Stimulated activated CD8-positive, alpha-beta memory T cell treated with anti-CD3 and anti-CD28 coated beads, Interleukin-15, amount 100 ng/mL, for 24 hours (primary cell): ENCODE measurements around the gene TNFRSF6B.
"Not testable (repeated sequence)": the region's sequence is repeated elsewhere in the genome, so short reads cannot be mapped to it uniquely, and the experiment has no call there.

ENCODE experiments used
- DNase-seq: peaks from one replicate; pipeline ENCODE4 v3.0.0-alpha.2; 2020; ENCODE audit warnings: low read depth

Gene TNFRSF6B

DNA sequence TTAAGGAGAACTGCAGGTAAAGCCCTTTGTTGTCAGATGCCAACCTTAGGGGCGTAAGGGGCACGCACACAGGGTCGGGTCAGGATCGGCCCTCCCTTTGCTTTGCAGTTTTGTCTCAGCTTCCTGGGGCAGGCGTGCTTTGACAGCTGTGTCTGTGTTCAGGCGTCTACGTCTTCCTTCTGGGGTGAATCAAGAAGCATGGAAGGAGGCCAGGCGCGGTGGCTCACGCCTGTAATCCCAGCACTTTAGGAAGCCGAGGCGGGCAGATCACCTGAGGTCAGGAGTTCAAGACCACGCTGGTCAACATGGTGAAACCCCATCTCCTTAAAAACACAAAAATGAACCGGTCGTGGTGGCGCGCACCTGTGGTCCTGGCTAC is 12.7 kb downstream of the TNFRSF6B start:
- no peak for DNase-seq

DNA sequence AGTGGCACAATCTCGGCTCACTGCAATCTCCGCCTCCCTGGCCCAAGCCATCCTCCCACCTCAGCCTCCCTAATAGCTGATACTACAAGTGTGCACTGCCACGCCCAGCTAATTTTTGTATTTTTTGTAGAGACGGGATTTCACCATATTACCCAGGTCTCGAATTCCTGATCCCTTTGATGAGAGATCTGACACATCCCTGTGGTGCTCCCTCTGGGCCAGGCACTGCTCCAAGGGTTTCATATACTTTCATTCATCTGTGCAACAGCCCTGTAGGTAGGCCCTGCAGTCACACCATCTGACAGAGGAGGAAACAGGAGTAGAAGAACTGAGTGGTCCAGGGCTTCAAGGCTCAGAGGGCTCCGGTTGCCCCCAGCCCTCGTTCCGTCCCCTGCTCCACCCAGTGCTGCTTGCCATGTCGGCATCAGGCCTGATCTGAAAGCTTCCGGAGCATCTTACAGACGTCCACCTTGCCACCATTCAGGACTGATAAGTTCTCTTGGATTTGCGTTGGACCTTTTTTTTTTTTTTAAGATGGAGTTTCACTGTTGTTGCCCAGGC is 14.7 kb downstream of the TNFRSF6B start:
- no peak for DNase-seq

DNA sequence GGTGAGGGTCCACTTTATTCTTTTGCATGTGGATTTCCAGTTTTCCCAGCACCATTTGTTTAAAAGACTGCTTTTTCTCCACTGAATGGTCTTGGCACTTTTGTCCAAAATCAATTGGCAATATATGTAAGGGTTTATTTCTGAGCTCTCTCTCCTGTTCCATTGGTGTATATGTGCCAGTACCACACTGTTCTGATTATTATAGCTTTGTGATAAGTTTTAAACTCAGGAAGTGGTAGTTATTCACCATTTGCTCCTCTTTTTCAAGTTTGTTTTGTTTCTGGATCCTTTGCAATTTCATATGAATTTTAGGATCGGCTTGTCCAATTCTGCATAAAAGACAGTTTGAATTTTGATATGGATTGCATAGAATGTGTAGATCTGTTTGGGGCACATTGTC is 15.7 kb downstream of the TNFRSF6B start:
- no peak for DNase-seq

DNA sequence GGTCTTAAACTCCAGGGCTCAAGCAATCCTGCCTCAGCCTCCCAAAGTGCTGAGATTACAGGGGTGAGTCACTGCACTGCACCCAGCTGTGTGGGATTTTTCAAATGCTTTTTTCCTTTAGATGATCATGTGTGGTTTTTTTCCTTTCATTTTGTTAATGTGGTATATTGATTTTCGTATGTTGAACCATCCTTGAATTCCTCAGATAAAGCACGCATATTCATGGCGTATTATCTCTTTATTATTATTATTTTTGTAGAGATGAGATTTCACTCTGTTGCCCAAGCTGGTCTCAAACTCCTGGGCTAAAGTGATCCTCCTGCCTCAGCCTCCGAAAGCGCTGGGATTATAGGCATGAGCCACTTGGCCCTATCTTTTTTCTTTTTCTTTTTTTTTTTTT is 18.4 kb downstream of the TNFRSF6B start:
- DNase-seq: no peak

DNA sequence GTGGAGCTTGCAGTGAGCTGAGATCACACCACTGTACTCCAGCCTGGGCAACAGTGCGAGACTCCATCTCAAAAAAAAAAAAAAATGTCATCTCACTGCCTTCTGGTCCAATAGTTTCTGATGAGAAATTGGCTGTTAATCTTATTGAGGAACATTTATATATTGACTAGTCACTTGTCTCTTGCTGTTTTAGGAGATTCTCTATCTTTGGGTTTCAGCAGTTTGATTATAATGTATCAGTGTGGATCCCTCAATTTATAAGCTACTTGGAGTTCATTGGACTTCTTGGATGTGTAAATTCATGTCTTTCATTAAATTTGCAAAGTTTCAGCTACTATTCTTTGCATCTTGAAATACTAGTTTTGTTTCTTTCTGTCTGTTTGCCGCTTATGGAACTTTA is 22.5 kb downstream of the TNFRSF6B start:
- no peak for DNase-seq

DNA sequence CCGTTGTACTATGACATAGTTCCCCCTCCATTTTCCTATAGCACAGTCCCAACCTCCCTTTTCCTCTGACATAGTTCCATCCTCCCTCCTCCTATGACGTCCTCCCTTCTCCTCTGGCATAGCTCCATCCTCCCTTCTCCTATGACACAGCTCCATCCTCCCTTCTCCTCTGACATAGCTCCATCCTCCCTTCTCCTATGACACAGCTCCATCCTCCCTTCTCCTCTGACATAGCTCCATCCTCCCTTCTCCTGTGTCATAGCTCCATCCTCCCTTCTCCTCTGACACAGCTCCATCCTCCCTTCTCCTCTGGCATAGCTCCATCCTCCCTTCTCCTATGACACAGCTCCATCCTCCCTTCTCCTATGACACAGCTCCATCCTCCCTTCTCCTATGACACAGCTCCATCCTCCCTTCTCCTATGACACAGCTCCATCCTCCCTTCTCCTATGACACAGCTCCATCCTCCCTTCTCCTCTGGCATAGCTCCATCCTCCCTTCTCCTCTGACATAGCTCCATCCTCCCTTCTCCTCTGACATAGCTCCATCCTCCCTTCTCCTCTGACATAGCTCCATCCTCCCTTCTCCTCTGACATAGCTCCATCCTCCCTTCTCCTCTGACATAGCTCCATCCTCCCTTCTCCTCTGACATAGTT is 26.6 kb downstream of the TNFRSF6B start:
- not testable (repeated sequence) for DNase-seq

DNA sequence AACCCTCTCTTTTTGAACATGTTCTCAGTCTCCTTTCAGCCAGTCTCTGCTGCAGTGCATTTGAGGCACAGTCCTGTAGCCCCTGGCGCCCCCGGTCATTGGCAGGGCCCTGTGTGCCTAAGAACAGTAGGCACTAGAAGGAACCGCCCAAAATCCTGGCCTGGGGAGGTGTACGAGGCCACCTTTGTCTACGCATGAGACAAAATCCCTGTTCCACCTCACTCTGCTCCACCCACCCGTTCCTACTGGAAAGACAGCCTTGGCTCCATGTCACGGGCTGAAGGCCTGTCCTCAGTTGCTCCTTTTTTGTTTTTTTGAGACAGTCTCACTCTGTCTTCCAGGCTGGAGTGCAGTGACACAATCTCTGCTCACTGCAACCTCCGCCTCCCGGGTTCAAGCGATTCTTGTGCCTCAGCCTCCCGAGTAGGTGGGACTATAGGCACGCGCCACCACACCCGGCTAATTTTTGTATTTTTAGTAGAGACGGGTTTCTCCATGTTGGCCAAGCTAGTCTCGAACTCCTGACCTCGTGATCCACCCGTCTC is 33.8 kb downstream of the TNFRSF6B start:
- DNase-seq: not testable (repeated sequence)

DNA sequence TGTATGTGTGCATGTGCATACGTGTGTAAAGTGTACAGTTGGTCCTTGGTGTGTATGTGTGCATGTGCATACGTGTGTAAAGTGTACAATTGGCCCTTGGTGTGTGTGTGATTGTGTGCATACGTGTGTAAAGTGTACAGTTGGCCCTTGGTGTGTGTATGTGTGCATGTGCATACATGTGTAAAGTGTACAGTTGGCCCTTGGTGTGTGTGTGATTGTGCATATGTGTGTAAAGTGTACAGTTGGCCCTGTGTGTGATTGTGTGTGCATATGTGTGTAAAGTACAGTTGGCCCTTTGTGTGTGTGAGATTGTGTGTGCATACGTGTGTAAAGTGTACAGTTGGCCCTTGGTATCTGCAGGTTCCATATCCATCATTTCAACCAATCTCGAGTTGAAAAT is 35.0 kb downstream of the TNFRSF6B start:
- no peak for DNase-seq

DNA sequence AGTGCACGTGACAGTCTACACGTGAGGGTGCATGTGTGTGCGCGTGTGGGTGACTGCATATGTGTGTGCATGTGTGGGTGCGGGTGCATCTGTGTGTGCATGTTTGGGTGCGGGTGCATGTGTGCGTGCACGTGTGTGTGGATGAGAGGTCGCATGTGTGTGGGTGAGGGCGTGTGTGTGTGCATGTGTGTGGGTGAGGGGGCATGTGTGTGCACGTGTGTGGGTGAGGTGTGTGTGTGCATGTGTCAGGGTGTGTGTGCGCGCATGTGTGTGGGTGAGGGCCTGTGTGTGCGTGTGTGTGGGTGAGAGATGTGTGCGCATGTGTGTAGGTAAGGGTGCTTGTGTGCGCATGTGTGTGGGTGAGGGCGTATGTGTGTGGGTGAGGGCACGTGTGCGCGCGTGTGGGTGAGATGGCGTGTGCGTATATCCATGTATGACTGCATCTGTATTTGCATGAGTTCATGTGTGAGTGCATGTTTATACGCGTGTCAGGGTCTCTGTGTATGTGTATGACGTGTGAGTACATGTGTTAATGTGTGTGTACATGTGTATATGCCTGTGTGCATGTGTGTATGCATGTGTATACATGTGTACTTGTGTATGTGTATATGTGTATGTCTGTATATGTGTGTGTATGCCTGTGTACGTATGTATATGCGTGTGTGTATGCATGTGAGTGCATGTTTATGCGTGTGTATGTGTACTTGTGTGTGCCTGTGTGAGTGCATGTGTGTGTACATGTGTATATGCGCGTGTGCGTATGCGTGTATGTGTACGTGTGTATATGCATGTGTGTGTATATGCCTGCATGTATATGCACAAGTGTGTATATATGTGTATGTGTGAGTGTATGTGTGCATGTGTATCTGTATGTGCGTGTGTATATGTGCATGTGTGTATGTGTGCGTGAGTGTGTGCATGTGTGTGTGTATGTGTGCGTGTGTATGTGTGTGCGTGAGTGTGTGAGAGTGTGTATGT is 36.0 kb downstream of the TNFRSF6B start:
- DNase-seq: no peak

DNA sequence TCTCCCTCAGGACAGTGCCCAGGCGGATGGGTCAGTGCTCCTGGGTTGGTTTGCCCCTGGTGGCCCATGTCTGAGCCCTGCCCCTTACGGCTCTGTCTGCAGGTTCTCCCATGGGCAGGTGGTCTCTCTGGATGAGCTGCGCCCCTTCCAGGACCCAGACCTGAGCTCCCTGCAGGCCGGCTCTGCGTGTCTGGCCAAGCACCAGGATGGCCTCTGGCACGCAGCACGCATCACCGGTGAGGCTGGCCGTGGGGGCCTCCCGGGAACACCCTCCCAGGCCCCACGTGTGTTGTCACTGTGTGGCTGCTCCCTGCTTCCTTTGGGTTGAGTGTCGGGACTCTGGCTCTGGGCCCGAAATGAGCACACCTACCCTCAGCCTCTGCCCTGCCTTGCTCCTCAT is 36.7 kb downstream of the TNFRSF6B start:
- no peak for DNase-seq

DNA sequence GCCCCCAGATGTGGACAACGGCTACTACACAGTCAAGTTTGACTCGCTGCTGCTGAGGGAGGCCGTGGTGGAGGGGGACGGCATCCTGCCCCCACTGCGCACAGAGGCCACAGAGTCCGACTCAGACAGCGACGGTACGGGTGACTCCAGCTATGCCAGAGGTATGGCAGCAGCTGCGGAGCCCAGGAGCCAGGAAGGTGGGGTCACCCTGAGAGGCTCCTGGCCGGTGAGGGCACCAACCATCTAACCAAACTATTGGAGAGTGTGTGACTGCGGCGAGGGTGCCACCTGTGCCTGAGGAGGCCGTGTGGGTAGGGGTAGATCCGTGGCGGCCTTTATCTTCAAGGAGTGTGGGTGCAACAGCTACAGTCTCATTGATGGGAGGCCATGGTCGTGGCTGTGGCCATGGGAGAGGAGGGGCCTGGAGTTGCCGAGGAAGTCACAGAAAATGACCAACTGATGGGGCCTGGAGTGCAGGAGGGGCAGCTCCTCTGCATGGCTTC is 37.2 kb downstream of the TNFRSF6B start:
- DNase-seq: no peak

DNA sequence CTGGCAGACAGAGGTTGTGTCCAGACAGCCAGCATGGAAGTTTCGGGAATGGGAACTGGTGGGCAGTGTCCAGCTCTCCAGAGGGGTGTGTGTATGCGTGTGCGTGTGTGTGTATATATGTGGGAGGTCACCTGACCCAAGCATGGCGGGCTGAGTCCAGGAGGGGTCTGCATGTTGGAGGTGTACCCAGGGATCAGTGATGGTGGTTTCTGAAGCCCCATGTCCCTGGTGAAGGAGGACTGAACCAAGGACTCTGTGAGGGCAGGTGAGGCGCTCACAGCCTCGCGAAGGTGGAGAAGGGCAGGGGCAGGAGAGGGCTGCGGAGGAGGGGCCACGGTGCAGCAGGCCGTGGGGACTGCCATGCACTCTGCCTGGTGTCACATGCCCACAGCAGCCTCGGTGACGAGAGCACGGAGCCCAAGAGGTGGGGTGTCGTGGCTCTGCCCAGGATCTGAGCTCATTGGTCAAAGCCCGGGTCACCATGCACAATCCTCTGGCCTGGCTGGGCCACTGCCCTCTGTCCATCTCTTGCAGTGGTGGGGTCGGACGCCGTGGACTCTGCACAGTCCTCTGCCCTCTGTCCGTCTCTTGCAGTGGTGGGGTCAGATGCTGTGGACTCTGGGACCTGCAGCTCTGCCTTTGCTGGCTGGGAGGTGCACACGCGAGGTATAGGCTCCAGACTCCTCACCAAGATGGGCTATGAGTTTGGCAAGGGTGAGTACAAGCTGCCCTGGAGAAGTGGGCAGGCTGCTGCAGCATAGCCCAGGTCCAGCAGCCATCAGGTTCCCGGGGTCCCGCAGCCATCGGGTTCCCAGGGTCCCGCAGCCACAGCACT is 37.9 kb downstream of the TNFRSF6B start:
- no peak for DNase-seq

DNA sequence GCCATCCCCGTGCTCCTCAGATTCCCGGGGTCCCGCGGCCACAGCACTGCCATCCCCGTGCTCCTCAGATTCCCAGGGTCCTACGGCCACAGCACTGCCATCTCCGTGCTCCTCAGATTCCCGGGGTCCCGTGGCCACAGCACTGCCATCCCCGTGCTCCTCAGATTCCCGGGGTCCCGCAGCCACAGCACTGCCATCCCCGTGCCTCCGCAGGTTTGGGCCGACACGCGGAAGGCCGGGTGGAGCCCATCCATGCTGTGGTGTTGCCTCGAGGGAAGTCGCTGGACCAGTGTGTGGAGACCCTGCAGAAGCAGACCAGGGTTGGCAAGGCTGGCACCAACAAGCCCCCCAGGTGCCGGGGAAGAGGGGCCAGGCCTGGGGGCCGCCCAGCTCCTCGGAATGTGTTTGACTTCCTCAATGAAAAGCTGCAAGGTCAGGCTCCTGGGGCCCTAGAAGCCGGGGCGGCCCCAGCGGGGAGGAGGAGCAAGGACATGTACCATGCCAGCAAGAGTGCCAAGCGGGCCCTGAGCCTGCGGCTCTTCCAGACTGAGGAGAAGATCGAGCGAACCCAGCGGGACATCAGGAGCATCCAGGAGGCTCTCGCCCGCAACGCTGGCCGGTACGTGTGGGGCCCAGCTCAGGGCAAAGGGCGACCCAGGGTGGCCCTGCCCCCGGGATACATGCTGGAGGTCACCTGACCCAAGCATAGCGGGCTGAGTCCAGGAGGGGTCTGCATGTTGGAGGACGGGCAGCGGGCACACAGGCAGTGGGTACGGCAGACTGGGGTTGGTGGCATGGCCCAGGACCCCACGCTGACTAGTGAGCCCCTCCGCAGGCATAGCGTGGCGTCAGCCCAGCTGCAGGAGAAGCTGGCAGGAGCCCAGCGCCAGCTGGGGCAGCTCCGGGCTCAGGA is 38.8 kb downstream of the TNFRSF6B start:
- DNase-seq: no peak

DNA sequence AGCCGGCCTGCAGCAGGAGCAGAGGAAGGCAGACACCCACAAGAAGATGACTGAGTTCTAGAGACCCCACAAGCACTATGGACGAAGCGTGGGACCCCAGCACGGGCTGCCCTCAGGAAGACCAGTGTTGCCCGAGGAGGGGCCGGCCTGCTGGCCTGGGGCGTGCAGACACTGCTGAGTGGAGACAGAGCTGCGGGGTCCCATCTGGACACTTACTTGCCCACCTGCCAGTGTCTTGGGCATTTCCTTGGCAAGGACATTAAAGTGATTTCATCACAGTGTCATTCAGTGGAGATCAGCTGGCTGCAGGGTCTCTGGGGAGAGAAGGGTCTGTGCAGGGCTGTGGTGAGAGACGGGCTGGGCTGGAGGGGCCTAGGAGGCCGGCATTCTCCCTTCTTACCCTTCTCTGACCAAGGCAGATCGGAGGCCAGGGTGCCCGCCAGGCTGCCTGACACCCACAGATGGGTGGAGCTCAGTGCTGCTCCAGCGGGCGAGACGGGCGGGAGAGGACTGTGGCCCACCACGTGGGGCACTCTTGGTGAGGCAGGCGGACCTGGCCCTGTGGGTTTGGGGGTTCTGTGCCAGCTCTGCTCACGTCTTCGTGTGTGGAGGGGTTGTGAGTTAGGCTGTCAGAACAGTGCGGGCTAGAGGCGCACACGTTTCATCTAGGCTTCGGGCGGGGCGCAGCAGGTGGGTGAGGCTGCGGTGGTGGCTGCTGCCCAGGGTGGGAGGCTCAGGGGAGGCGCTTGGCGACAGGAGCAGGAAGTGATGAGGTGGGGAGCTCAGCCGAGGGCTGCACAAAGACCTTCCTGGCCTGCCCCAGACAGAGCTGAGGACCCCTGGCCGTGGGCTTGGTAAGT is 39.6 kb downstream of the TNFRSF6B start, which contains the start of gene LIME1:
Gene LIME1 (plus strand): TSS at position 806 of the 860 bp plus-strand sequence. CDS start 886 bp downstream, outside the sequence.
- no peak for DNase-seq

DNA sequence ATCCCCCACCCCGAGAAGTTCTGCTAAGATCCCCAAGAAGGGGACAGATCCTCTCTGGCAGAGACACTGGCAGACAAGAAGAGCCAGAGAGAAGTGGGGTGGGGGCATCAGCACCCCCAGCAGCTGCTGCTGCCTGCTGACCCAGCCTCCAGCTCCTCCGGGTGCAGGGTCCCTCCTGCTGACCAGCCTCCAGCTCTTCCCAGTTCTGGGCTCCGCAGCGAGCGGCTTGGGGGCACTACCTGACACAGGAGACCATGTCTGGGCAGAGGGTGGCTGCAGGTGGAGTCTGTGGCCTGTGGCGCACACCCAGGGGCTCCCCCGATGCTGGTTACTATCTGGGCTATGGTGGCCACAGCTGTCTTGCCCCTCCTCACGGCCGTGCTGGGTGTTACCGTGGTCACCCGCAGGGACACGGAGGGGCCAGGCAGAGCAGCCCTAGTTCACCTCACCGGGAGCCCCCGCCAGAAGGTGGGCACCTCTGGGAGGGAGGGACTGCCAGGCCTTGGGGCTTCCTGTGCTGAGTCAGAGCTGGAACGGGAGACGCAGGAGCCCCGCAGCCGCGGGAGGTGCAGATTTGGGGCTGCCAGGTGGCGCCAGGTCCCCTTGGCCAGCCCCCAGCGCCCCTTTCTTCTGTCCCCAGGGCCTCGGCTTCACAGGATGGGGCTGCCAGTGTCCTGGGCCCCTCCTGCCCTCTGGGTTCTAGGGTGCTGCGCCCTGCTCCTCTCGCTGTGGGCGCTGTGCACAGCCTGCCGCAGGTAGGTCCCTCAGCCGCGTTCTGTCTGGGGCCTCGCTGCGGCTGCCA is 40.6 kb downstream of the TNFRSF6B start:
- DNase-seq: no peak

DNA sequence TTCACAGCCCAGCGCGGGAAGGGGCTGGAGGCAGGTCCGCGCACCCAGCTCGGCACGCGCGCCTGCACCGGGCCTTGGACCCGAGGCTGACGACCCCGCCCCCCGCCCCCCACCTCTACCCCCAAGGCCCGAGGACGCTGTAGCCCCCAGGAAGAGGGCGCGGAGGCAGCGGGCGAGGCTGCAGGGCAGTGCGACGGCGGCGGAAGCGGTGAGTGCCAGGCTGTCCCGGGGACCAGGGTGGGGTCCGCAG is 41.2 kb downstream of the TNFRSF6B start:
- no peak for DNase-seq

DNA sequence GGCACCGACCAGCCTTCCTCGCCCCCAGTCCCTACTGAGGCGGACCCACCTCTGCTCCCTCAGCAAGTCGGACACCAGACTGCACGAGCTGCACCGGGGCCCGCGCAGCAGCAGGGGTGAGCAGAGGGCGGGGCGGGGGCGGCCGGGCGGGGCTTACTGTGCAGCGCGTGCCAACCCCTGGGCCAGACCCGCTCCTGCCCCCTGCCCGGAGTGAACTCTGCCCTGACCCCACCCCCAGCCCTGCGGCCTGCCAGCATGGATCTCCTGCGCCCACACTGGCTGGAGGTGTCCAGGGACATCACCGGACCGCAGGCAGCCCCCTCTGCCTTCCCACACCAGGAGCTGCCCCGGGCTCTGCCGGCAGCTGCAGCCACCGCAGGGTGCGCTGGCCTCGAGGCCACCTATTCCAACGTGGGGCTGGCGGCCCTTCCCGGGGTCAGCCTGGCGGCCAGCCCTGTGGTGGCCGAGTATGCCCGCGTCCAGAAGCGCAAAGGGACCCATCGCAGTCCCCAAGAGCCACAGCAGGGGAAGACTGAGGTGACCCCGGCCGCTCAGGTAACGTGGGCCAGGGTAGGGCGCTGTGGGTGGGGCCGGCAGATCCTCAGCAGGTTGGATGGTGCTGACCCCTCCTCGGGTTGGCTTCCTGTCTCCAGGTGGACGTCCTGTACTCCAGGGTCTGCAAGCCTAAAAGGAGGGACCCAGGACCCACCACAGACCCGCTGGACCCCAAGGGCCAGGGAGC is 41.7 kb downstream of the TNFRSF6B start:
- no peak for DNase-seq

DNA sequence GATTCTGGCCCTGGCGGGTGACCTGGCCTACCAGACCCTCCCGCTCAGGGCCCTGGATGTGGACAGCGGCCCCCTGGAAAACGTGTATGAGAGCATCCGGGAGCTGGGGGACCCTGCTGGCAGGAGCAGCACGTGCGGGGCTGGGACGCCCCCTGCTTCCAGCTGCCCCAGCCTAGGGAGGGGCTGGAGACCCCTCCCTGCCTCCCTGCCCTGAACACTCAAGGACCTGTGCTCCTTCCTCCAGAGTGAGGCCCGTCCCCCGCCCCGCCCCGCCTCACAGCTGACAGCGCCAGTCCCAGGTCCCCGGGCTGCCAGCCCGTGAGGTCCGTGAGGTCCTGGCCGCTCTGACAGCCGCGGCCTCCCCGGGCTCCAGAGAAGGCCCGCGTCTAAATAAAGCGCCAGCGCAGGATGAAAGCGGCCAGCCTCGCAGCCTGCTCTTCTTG is 42.3 kb downstream of the TNFRSF6B start:
- DNase-seq: no peak
